Astrocyte of the spinal cord (primary cell): ENCODE measurements around the gene PRDX5.

Experiments
- DNase-seq: peaks from one replicate; pipeline ENCODE4 v3.0.0; 2011; ENCODE audit warnings: low read depth, low spot score
- H3K4me3 ChIP-seq: 2 replicates; pipeline ENCODE4 v1.5.1; 2011; ENCODE audit warnings: low read depth, mild to moderate bottlenecking, low read length, moderate library complexity
- CTCF ChIP-seq: IDR thresholded peaks from 2 replicates; pipeline ENCODE4 v1.5.1; 2012; ENCODE audit warnings: low read depth, mild to moderate bottlenecking, low read length, inconsistent platforms
- in situ Hi-C: cut with HindIII; loops from 2 replicates; pipeline ENCODE4 v1.10.0; 2017; ENCODE audit warnings: low sequenced_read_pairs

Gene PRDX5

GRCh38 chr11:64331569-64332371 is 13.8 kb downstream of the PRDX5 start:
- in situ Hi-C loops, result no loop called here
- peak; percentile 77 for DNase-seq
- peak; percentile 76 for TF ChIP-seq CTCF
- no peak overlapping the region for H3K4me3 ChIP-seq

GRCh38 chr11:64333556-64333955 is 15.6 kb downstream of the PRDX5 start:
- no peak for DNase-seq
- in situ Hi-C loops, result no loop called here
- TF ChIP-seq CTCF, result no peak
- no peak overlapping the region for H3K4me3 ChIP-seq

GRCh38 chr11:64334764-64335735 is 17.1 kb downstream of the PRDX5 start:
- TF ChIP-seq CTCF, result no peak
- in situ Hi-C loops, result no loop called here
- H3K4me3 ChIP-seq, result no peak overlapping the region
- DNase-seq, result peak; percentile 82

GRCh38 chr11:64337538-64338249 is 19.8 kb downstream of the PRDX5 start:
- no peak for DNase-seq
- H3K4me3 ChIP-seq, result no peak overlapping the region
- TF ChIP-seq CTCF, result no peak
- in situ Hi-C loops, result no loop called here

- DNase-seq, result no peak
- TF ChIP-seq CTCF, result no peak
- no peak overlapping the region for H3K4me3 ChIP-seq
- in situ Hi-C loops, result no loop called here
Measured at GRCh38 chr11:64338716-64339115, 20.8 kb downstream of the PRDX5 start.

- in situ Hi-C loops, result no loop called here
- H3K4me3 ChIP-seq, result no peak overlapping the region
- no peak for TF ChIP-seq CTCF
- DNase-seq, result no peak
Measured at GRCh38 chr11:64339286-64339685, 21.4 kb downstream of the PRDX5 start.
